ENCODE results near the gene GAB1.

Gene GAB1

DNA sequence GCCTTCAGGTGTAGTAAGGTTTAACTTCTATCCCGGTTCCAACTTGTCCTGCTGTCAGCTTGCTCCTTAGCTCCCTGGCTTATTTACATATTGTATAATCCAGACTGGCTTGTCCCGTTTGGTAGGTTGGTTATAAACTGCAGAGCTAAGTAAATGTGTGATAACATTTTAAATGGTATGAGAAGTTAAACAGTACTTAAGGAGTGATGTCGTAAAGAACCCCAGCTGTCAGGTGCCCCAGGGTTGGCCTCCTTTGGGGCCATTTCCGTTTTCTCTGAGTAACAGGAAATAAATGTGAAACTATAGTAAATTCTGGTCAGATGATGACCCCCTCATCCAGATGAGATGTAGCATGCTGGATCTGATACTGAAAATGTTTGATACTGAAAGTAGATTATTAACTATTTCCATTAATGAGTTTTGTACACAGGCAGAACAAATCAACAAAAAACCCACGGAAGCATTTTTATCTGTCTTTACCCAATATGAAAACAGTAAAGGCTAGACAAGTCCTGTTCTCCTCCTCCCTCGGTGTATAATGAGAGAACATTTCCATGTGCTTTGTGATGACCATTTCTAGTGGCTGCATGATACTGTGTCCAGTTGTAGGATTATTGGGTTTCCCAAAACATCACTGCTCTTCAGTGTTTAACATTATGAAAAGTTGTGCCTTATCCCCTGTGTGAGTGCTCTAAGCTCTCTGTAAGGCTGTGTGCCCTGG, 22.4 kb downstream of the GAB1 start:
- no peak for DNase-seq (ENCODE audit: low spot score)

DNA sequence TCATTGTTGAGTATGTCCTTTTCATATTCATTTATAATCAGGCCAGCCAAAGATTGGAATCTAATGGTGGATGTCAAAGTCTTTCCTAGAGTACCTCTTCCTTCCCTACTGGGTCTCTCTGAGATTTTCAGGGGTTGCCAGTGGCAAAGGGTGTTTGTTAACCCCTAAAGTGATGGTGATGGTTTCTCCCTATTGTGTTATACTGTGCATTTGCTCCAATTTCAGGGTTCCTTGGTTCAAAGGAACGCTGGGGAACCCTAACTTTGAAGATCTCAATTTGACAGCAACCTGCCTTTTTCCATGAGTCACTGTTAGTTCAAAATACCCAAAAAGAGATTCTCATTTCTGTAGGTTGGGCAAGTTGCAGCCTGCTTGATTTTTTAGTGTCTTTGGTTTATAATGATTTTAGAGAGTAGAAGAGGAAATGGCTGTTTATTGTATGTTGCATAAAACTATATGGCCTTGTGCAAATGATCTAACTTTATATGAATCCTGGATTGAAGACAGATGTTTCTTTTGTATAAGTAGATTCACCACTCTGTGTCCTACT, 23.0 kb downstream of the GAB1 start:
- DNase-seq (ENCODE audit: low spot score) = no peak

DNA sequence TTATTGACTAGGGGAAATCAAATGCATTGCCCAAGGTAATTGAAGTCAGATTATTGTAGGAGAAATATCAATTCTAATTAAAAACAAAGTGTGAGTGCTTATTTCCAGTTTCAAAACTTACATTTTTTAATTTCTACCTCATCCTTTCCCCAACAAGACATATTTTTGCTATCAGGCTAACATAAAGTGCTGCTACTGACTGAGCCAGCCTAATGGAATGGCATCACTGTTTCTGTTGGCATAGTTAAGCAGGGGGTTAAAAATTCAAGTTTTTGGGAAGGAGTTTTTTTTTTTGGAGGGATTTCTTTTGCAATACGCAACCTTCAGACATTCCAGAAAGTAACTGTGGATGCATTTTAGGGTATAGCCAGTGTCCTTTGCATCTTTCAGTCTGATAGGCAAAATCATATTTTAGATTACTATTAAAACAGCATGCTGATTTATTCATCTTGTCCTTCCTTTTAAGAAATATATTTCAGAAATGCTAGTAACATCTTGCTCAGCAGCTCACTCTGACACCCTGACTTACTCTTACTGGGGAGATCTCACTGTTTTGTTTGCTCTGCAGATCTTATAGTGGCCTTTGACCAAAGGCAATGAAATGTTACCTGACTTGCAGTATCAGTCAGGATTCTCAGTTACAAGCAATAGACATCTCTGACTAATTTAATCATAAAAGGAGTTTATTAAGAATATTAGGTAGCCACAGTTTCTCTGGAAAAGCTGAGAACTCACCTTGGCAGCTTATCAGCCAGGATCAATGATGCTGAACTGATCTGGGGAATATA, 24.4 kb downstream of the GAB1 start:
- no peak for DNase-seq (ENCODE audit: low spot score)

DNA sequence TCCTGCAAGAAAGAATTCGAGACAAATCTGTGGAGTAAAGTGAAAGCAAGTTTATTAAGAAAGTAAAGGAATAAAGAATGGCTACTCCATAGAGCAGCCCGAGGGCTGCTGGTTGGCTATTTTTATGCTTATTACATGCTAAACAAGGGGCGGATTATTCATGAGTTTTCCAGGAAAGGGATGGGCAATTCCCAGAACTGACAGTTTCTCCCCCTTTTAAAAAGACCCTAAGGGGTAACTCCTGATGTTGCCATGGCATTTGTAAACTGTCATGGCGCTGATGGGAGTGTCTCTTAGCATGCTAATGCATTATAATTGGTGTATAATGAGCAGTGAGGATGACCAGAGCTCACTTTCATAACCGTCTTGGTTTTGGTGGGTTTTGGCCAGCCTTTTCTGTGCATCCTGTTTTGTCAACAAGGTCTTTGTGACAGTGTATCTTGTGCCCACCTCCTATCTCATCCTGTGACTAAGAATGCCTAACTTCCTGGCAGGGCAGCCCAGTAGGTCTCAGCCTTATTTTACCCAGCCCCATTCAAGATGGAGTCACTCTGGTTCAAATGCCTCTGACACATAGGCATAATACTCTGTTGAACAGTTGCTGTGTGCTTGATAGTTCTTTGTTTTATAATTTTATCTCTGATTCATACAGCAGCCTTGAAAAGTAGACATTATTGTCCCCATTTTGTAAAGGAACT, 25.8 kb downstream of the GAB1 start:
- DNase-seq (ENCODE audit: low spot score) = no peak

DNA sequence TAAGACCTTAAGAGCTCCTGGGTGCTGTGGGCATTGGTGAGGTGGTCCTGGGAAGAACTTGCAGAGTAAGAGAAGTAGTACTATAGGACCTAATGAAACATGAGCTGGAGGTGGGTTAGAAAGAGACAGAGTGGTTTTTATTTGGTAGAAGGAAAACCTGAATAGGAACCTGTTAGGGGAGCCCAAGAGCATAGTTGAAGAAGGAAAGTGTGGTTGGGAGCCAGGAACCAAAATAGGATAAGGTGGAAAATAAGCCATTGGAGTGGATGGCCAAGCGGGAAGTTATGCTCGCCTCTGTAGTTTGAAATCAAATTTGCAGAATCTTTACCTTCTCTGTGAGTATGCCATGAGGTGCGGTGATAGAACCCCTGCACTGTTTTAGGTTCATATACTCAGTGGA, 26.7 kb downstream of the GAB1 start:
- DNase-seq (ENCODE audit: low spot score) = no peak

DNA sequence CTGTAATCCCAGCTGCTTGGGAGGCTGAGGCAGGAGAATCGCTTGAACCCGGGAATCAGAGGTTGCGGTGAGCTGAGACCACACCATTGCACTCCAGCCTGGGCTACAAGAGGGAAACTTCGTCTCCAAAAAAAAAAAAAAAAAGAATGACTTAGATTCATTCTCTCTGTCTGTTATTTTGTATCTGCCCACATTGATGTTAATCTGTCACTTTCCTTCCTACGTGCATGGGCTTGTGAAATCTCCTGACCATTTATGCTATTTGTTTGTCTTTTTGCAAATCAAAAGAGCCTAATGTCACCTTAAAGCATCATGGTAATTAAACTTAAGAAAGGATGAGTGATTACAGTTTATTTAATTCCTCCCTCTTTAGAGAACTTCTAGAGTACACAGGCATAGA, 27.4 kb downstream of the GAB1 start:
- no peak for DNase-seq (ENCODE audit: low spot score)

DNA sequence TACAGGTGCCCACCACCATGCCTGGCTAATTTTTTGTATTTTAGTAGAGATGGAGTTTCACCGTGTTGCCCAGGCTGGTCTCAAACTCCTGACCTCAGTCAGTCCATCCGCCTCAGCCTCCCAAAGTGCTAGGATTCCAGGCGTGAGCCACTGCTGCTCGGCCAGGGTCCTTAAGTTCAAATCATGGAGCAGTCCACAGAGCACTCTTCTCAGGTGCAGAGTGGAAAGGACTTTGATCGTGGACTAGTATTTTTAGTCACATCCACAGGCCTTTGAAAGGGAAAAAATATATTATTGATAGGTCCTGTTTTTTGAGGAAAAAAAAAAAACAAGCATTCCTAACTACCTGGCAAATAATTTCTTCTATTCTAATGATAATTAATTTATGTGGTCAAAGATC, 31.2 kb downstream of the GAB1 start:
- no peak for DNase-seq (ENCODE audit: low spot score)

DNA sequence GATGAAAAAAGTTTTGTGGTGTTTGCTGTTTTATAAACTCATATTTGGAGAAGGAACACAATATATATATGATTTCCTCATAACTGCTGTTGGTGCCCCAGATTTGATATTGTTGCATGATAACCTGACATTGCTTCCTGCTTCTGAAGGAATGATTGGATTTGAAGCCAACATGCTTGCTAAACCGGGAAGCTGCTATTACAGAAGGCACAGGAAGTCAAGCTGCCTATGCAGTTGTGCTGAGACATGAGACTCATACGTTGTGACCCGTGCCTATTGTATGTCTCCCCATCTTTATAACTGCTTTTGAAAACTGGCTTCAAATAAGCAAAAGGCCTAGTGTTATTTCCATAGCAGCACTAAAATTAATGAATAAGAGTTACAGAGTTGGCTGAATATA, 32.9 kb downstream of the GAB1 start:
- no peak for DNase-seq (ENCODE audit: low spot score)

DNA sequence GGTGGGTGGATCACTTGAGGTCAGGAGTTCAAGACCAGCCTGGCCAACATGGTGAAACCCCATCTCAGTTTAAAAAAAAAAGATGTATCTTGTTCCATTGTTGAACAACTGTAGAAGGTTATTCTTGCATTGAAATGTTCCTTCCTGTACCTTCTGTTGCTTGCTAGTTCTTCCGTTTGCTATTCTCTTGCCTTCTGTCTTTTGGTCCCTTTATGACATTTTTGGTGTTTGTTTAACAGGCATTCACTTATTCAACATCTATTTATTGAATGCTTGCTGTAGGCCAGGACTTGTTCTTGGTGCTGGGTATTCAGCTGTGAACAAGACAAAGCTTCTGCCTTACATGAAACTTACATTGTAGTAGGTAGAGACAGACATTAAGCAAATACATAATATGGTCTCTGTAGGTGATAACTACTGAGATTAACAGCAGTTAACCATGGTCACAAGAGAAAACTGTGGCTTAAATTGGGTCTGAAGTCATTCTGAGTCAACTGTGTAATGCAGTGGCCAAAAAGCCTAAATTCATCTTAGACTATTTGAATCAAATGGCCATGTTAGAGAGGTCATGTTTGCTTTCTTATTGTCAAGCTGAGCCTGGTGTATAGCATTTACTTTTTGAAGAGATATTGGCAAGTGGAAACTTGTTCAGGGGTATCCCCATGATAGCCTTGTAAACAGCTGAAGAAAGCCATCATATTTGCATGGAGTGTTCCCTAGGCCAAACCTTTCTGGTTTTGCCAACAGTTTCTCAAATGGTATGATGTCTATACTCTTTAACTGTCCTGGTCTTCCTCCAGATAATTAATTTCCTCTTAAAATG, 35.6 kb downstream of the GAB1 start:
- no peak for DNase-seq (ENCODE audit: low spot score)

DNA sequence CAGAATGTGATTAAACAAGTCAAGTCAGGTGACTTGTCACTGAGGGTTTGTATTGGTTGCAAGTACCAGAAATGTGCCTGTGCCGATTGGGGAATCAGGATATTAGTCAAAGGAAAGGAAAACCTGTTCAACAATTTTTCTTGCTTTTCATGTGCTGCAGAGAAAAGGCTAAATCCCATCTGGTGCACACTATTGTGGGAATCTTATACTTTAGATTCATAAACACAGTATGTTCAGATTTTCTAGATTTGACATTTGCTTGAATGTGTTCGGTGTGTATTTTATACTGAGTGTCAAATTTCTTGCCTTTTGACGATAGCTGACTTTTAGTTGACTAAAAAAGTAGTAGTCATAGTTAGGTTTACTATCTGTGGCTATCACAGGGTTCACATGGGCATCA, 37.6 kb downstream of the GAB1 start:
- no peak for DNase-seq (ENCODE audit: low spot score)

DNA sequence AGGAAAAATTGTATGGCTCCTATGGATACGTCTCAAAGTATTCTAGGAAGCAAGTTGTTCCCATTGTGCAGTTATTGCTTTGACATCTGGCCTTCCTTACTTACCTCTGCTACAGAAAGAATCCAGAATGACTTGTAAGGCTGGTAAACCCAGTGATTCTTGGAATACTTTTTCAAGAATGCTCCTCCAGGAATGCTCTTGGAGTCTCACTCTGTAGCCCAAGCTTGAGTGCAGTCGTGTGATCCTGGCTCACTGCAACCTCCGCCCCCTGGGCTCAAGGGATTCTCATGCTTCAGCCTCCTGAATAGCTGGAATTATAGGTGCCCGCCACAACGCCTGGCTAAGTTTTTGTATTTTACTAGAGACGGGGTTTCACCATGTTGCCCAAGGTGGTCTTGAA, 38.1 kb downstream of the GAB1 start:
- no peak for DNase-seq (ENCODE audit: low spot score)

DNA sequence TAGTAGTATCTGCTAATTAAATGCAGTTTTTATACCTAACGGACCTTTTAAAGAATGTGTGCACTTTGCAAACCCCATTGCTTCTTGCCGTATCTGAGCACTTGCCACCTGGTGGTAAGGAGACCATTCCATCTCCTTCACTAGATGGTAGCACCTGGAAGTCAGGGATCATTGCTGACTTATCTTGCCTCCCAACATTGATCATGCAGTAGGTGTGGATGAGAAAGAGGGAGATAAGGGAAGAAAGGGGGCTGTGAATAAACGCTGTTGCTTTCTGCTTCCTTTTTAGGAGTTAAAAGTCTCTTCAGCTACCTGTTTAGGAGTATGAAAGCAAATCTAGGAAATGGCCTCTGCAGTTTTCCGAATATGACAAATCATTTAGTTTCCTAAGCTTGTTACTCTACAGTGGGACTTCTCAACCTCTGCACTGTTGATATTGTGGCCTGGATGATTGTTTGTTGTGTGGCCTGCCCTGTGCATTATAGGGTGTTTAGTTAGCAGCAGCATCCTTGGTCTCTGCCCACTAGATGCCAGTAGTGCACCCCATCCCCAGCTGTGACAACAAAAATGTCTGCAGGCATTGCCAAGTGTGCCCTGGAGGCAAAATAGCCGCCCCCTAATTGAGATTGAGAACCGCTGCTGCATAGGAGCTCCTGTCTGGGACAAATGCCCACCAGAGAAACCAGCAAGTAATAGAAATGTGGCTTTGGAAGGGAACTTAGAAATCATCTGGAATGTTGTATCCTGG, 38.8 kb downstream of the GAB1 start:
- no peak for DNase-seq (ENCODE audit: low spot score)

DNA sequence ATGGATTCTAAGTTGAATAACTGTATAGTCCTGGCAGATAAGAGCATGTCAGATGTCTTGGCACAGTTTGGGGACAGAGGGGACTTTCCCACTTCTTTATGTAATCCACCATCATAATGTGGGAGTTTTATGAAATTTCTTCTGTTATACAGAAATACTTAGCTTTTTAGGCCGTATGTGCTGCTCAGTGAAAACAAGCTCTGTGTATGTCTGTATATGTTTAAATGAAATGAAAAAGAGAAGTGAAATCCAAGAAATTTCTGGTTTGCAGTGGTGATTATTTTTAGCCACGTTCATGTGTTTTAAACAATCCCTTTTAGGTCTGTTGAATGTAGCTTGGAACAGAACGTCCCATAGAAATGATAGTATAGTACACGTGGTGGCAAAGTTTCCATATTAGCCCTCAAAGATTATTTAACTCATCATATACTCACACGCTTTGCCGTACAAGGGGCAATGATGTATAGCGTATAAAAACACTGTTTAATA, 41.0 kb downstream of the GAB1 start:
- DNase-seq (ENCODE audit: low spot score) = no peak

DNA sequence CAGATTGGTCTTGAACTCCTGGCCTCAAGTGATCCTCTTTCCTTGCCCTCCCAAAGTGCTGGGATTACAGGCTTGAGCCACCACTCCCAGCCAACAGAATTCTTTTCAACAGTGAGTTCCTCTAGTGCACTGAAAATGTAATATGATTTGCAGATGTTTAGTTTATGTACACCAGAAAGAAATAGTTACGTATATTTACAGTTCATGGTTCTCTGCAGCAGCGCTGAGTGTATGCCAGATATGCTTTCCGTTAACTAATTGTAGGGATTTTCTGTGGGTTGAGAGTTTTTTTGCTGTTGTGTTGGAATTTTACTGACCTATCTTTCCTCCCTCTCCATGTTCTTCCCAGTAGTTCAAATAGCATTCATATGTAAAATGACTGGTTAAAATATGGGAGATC, 44.0 kb downstream of the GAB1 start:
- DNase-seq (ENCODE audit: low spot score) = no peak

DNA sequence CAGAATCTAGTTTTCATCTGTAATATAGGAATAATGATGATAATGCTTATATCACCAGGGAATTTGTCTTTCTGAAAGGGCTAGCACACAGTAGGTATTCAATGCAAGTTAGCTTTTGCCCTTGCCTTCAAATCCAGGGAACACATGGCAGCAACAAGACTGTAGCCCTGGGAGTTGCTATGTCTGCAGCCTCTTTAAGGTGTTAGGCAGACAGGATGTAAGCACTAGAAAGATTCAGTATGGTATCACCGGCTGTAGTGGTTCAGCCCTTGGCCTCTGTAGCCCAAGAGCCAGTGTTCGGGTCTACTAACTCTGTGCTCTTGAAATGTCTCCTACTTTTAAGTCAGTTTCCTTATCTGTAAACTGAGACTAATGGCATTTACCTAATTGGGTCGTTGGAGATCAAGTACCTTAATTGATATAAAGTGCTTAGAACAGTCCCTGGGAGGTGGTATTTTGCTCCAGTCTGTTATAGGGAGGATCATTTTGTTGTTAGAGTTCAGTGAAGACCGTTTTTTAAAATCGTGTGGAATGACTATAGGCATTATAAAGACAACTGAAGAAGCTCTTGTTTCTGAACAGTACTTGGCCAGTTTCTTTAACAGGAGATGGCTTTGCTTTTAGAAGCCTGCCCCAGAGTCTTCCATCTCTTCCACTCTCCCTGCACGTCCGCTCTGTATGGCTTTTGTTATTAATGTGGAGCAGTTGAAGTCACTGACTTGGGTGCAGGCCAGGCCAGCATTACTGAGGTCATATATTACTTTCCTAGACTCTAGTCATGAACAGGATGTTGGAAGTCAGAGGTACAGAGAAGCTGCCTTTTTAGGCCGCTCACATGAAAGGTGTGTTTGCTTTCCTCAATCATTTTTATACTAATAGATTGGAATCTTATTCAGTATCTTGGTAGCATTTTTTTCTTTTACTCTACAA, 44.8 kb downstream of the GAB1 start:
- no peak for DNase-seq (ENCODE audit: low spot score)

DNA sequence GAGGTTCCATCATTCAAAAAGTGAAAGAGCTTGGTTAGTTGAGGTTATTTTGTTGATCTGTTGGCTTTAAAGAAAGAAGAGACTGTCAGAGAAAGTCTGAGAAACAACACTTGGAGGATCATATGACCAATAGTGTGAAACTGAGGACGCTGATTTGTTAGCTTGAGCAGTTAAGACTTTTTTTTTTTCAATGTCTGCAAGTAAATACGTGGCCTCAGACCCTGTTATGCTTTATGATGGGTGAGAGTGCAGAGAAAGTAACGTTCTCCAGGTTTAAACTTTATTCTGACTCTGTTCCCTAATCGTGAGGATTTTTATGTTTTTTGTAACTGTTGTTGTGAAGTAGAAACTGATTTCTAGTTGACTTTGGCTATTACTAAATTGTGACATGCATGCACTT, 45.9 kb downstream of the GAB1 start:
- DNase-seq (ENCODE audit: low spot score) = no peak

DNA sequence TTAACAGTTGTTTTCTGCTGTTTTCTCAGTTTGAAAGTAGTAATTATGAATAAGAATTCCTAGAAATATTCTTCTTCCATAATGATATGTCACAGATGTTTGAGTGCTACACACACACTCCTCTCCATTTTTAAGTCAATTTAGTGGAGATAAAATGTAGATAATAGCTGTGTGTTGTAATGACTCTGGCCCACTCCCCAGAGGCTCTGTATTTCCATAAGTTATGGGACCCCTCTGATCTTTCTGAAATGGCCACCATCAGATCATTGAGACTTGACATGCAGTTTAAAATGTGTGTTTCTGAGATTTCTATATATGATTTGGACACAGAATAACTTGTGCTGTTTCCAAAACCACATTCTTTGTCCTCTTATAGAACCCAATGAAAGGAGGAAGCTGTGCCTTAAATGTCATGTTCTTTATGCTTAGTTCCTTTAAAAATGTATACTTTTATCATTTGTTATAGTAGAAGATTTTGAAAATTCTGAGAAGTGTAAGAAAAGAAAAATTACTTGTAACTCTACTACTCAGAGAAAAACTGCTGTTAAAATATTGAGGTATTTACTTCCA, 46.4 kb downstream of the GAB1 start:
- no peak for DNase-seq (ENCODE audit: low spot score)

DNA sequence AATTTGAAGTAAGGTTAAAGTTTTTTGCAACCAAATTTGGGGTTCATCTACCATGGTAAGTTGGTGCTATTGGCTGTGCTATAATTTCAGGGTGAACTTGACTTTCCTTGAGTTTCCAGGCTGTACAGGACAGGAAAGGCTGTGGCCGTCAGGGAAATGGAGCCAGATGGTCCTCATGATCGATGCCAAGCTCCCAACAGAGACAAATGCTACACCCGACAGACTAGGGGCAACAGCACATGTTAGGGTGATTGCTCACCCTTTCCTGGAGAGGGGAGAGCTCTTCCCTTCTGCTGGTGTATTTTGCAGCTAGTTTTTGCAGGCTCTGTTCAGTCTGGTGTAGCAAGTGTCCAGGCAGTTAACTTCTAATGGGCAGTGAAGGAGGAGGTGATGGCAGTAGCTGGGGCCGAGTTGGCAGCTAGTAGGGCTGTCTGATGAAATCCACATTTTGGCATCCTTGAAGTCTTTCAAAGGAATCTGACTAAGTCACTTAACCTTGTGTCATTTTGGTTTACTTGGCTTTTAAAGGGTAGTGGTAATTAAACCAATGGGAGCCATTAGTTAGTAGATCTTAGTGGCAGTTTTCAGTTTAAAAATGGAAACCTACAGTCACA, 47.8 kb downstream of the GAB1 start:
- DNase-seq (ENCODE audit: low spot score) = no peak

DNA sequence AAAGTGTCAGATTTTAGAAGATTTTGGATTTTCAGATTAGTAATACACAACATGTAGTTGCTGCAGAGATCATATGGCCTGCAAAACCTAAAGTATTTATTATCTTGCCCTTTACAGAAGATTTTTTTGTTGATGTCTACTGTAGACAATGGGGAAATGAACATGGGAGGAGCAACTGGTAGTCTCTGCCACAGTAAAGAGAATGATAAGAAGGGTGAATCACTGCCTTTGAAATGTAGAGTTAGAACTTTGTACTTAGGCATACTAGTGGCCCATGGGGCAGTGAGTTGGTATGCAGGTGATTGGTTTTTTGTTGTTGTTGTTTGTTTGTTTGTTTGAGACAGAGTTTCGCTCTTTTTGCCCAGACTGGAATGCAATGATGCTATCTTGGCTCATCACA, 50.1 kb downstream of the GAB1 start:
- DNase-seq (ENCODE audit: low spot score) = no peak

All from iPS-NIHi11 (cell line).